Measurements from ENCODE around the gene CARMIL1. TPM values are rescaled to one million over a fixed set of nuclear protein-coding genes. Genes with fewer than 3 reads are reported as not detected.
"Not testable (repeated sequence)": the region's sequence is repeated elsewhere in the genome, so short reads cannot be mapped to it uniquely, and the experiment has no call there.

The CARMIL1 gene
- total and polyA plus RNA-seq, 5 donors from 2014 or later: 0.36 to 3.0 (median 0.49) TPM

GRCh38 chr6:25298523-25298865 lies 19.3 kb downstream of the CARMIL1 start:
- H3K27me3 Mint-ChIP-seq; ATAC-seq (ENCODE audit: low read depth in 2 of 2); H3K27me3 ChIP-seq (ENCODE audit: control insufficient read depth, insufficient read depth, low read length); H3K36me3 Mint-ChIP-seq; H3K4me3 ChIP-seq (ENCODE audit: low read depth, low read length); DNase-seq; H3K4me1 ChIP-seq (ENCODE audit: control insufficient read depth, insufficient read depth, low read length, poor library complexity, severe bottlenecking); H3K4me3 Mint-ChIP-seq; H3K27ac Mint-ChIP-seq; H3K9me3 Mint-ChIP-seq; H3K36me3 ChIP-seq (ENCODE audit: control insufficient read depth, insufficient read depth, low read length); H3K9me3 ChIP-seq (ENCODE audit: control insufficient read depth in 2 of 2, low read length in 2 of 2); H3K27ac ChIP-seq (ENCODE audit: insufficient read depth, low read length, poor library complexity, severe bottlenecking): not testable (repeated sequence)
- peaks cover 0 to 18% (median 3%) of the 10 kb centered on the region in 4 donors for H3K4me1 Mint-ChIP-seq

GRCh38 chr6:25301362-25301761 lies 22.2 kb downstream of the CARMIL1 start:
- no peaks in the 10 kb centered on the region for H3K36me3 Mint-ChIP-seq
- no peak for ATAC-seq (ENCODE audit: low read depth in 2 of 2)
- peaks cover 2 to 8% (median 4%) of the 10 kb centered on the region in 4 donors for H3K4me1 Mint-ChIP-seq
- no peaks in the 10 kb centered on the region for H3K27me3 Mint-ChIP-seq
- no peak overlapping the region for H3K27ac Mint-ChIP-seq
- Histone ChIP-seq H3K27ac (ENCODE audit: insufficient read depth, low read length, poor library complexity, severe bottlenecking) (no peak overlapping the region), H3K9me3 (ENCODE audit: control insufficient read depth in 2 of 2, low read length in 2 of 2) (no peaks in the 10 kb centered on the region), H3K4me1 (ENCODE audit: control insufficient read depth, insufficient read depth, low read length, poor library complexity, severe bottlenecking) (no peaks in the 10 kb centered on the region), H3K4me3 (ENCODE audit: low read depth, low read length) (no peak overlapping the region), H3K36me3 (ENCODE audit: control insufficient read depth, insufficient read depth, low read length) (no peaks in the 10 kb centered on the region), H3K27me3 (ENCODE audit: control insufficient read depth, insufficient read depth, low read length) (no peaks in the 10 kb centered on the region)
- DNase-seq: no peak
- H3K4me3 Mint-ChIP-seq: no peak overlapping the region
- H3K9me3 Mint-ChIP-seq: no peaks in the 10 kb centered on the region

GRCh38 chr6:25302151-25302550 lies 23.0 kb downstream of the CARMIL1 start:
- no peaks in the 10 kb centered on the region for H3K27me3 ChIP-seq (ENCODE audit: control insufficient read depth, insufficient read depth, low read length)
- no peaks in the 10 kb centered on the region for H3K4me1 ChIP-seq (ENCODE audit: control insufficient read depth, insufficient read depth, low read length, poor library complexity, severe bottlenecking)
- H3K36me3 Mint-ChIP-seq: no peaks in the 10 kb centered on the region
- no peak overlapping the region for H3K27ac ChIP-seq (ENCODE audit: insufficient read depth, low read length, poor library complexity, severe bottlenecking)
- H3K9me3 ChIP-seq (ENCODE audit: control insufficient read depth in 2 of 2, low read length in 2 of 2): no peaks in the 10 kb centered on the region
- peaks cover 0 to 5% (median 4%) of the 10 kb centered on the region in 4 donors for H3K4me1 Mint-ChIP-seq
- no peaks in the 10 kb centered on the region for H3K27me3 Mint-ChIP-seq
- H3K27ac Mint-ChIP-seq: no peak overlapping the region
- DNase-seq (no peak), ATAC-seq (ENCODE audit: low read depth in 2 of 2) (no peak)
- H3K4me3 Mint-ChIP-seq: no peak overlapping the region
- H3K4me3 ChIP-seq (ENCODE audit: low read depth, low read length): no peak overlapping the region
- no peaks in the 10 kb centered on the region for H3K36me3 ChIP-seq (ENCODE audit: control insufficient read depth, insufficient read depth, low read length)
- H3K9me3 Mint-ChIP-seq: no peaks in the 10 kb centered on the region

GRCh38 chr6:25302677-25303128 lies 23.5 kb downstream of the CARMIL1 start:
- Histone ChIP-seq H3K9me3 (ENCODE audit: control insufficient read depth in 2 of 2, low read length in 2 of 2) (no peaks in the 10 kb centered on the region), H3K4me1 (ENCODE audit: control insufficient read depth, insufficient read depth, low read length, poor library complexity, severe bottlenecking) (no peaks in the 10 kb centered on the region), H3K27ac (ENCODE audit: insufficient read depth, low read length, poor library complexity, severe bottlenecking) (no peak overlapping the region), H3K4me3 (ENCODE audit: low read depth, low read length) (no peak overlapping the region), H3K36me3 (ENCODE audit: control insufficient read depth, insufficient read depth, low read length) (no peaks in the 10 kb centered on the region), H3K27me3 (ENCODE audit: control insufficient read depth, insufficient read depth, low read length) (no peaks in the 10 kb centered on the region)
- Mint-ChIP-seq H3K4me1 (peaks cover 0 to 7% (median 2%) of the 10 kb centered on the region in 4 donors), H3K27ac (no peak overlapping the region), H3K36me3 (no peaks in the 10 kb centered on the region), H3K4me3 (no peak overlapping the region), H3K27me3 (no peaks in the 10 kb centered on the region), H3K9me3 (no peaks in the 10 kb centered on the region)
- ATAC-seq (ENCODE audit: low read depth in 2 of 2) (no peak), DNase-seq (no peak)

GRCh38 chr6:25303254-25303653 lies 24.1 kb downstream of the CARMIL1 start:
- no peak for ATAC-seq (ENCODE audit: low read depth in 2 of 2)
- Mint-ChIP-seq H3K9me3 (no peaks in the 10 kb centered on the region), H3K36me3 (no peaks in the 10 kb centered on the region), H3K27me3 (no peaks in the 10 kb centered on the region), H3K27ac (no peak overlapping the region), H3K4me1 (peaks cover 0 to 7% (median 2%) of the 10 kb centered on the region in 4 donors), H3K4me3 (no peak overlapping the region)
- no peaks in the 10 kb centered on the region for H3K27me3 ChIP-seq (ENCODE audit: control insufficient read depth, insufficient read depth, low read length)
- H3K27ac ChIP-seq (ENCODE audit: insufficient read depth, low read length, poor library complexity, severe bottlenecking): no peak overlapping the region
- H3K36me3 ChIP-seq (ENCODE audit: control insufficient read depth, insufficient read depth, low read length): no peaks in the 10 kb centered on the region
- H3K4me1 ChIP-seq (ENCODE audit: control insufficient read depth, insufficient read depth, low read length, poor library complexity, severe bottlenecking): no peaks in the 10 kb centered on the region
- no peak for DNase-seq
- H3K4me3 ChIP-seq (ENCODE audit: low read depth, low read length): no peak overlapping the region
- no peaks in the 10 kb centered on the region for H3K9me3 ChIP-seq (ENCODE audit: control insufficient read depth in 2 of 2, low read length in 2 of 2)

GRCh38 chr6:25306379-25306778 lies 27.2 kb downstream of the CARMIL1 start:
- Mint-ChIP-seq H3K27me3 (no peaks in the 10 kb centered on the region), H3K4me1 (peaks cover 0 to 9% (median 4%) of the 10 kb centered on the region in 4 donors), H3K36me3 (no peaks in the 10 kb centered on the region), H3K27ac (no peak overlapping the region), H3K4me3 (no peak overlapping the region), H3K9me3 (no peaks in the 10 kb centered on the region)
- Histone ChIP-seq H3K4me1 (ENCODE audit: control insufficient read depth, insufficient read depth, low read length, poor library complexity, severe bottlenecking) (no peaks in the 10 kb centered on the region), H3K9me3 (ENCODE audit: control insufficient read depth in 2 of 2, low read length in 2 of 2) (no peaks in the 10 kb centered on the region), H3K27me3 (ENCODE audit: control insufficient read depth, insufficient read depth, low read length) (no peaks in the 10 kb centered on the region), H3K4me3 (ENCODE audit: low read depth, low read length) (no peak overlapping the region), H3K27ac (ENCODE audit: insufficient read depth, low read length, poor library complexity, severe bottlenecking) (no peak overlapping the region), H3K36me3 (ENCODE audit: control insufficient read depth, insufficient read depth, low read length) (no peaks in the 10 kb centered on the region)
- DNase-seq: no peak
- ATAC-seq (ENCODE audit: low read depth in 2 of 2): no peak

GRCh38 chr6:25307805-25308494 lies 28.8 kb downstream of the CARMIL1 start:
- no peaks in the 10 kb centered on the region for H3K27me3 ChIP-seq (ENCODE audit: control insufficient read depth, insufficient read depth, low read length)
- Mint-ChIP-seq H3K36me3 (no peaks in the 10 kb centered on the region), H3K27me3 (no peaks in the 10 kb centered on the region), H3K4me3 (no peak overlapping the region), H3K9me3 (no peaks in the 10 kb centered on the region), H3K27ac (no peak overlapping the region), H3K4me1 (peaks cover 0 to 9% (median 5%) of the 10 kb centered on the region in 4 donors)
- H3K4me3 ChIP-seq (ENCODE audit: low read depth, low read length): no peak overlapping the region
- H3K27ac ChIP-seq (ENCODE audit: insufficient read depth, low read length, poor library complexity, severe bottlenecking): no peak overlapping the region
- H3K36me3 ChIP-seq (ENCODE audit: control insufficient read depth, insufficient read depth, low read length): no peaks in the 10 kb centered on the region
- DNase-seq: no peak
- no peaks in the 10 kb centered on the region for H3K9me3 ChIP-seq (ENCODE audit: control insufficient read depth in 2 of 2, low read length in 2 of 2)
- no peaks in the 10 kb centered on the region for H3K4me1 ChIP-seq (ENCODE audit: control insufficient read depth, insufficient read depth, low read length, poor library complexity, severe bottlenecking)
- no peak for ATAC-seq (ENCODE audit: low read depth in 2 of 2)

- Mint-ChIP-seq H3K27me3 (no peaks in the 10 kb centered on the region), H3K36me3 (no peaks in the 10 kb centered on the region), H3K27ac (no peak overlapping the region), H3K4me3 (peak overlapping the region in 1 of 4 donors; percentile 47), H3K9me3 (no peaks in the 10 kb centered on the region), H3K4me1 (peaks cover 0 to 8% (median 5%) of the 10 kb centered on the region in 4 donors)
- ATAC-seq (ENCODE audit: low read depth in 2 of 2): no peak
- DNase-seq: no peak
- no peak overlapping the region for H3K4me3 ChIP-seq (ENCODE audit: low read depth, low read length)
- H3K27me3 ChIP-seq (ENCODE audit: control insufficient read depth, insufficient read depth, low read length): no peaks in the 10 kb centered on the region
- H3K9me3 ChIP-seq (ENCODE audit: control insufficient read depth in 2 of 2, low read length in 2 of 2): no peaks in the 10 kb centered on the region
- no peaks in the 10 kb centered on the region for H3K4me1 ChIP-seq (ENCODE audit: control insufficient read depth, insufficient read depth, low read length, poor library complexity, severe bottlenecking)
- H3K36me3 ChIP-seq (ENCODE audit: control insufficient read depth, insufficient read depth, low read length): no peaks in the 10 kb centered on the region
- no peak overlapping the region for H3K27ac ChIP-seq (ENCODE audit: insufficient read depth, low read length, poor library complexity, severe bottlenecking)
Observed at GRCh38 chr6:25309886-25310285, 30.7 kb downstream of the CARMIL1 start.
